Stimulated activated naive B cell treated with anti-CD40 and anti-IgM and Interleukin-4, amounts not matched to agents 10 μg/mL and 1 μg/mL and 100 μg/mL, for 72 hours (primary cell): ENCODE measurements around the gene IFT57.

Source experiments
- ATAC-seq, 2 donors: fragments of 150-1000 bp; cut with Tn5 transposase; replicated peaks; 2 replicates each; pipeline ENCODE4 v1.10.0; 2021; ENCODE audit warnings: moderate library complexity in 1 of 2
- DNase-seq: peaks from one replicate; pipeline ENCODE4 v3.0.0; 2021
- H3K27ac Mint-ChIP-seq: one replicate; pipeline ENCODE4 v1.8.0; 2022; ENCODE audit warnings: mild to moderate bottlenecking, mixed read lengths
- H3K27me3 Mint-ChIP-seq, 2 donors: one replicate each; pipeline ENCODE4 v1.8.0; 2022; ENCODE audit warnings: mixed read lengths in 2 of 2
- H3K36me3 Mint-ChIP-seq, 2 donors: one replicate each; pipeline ENCODE4 v1.8.0; 2022; ENCODE audit warnings: mixed read lengths in 2 of 2, mild to moderate bottlenecking in 1 of 2
- H3K4me1 Mint-ChIP-seq, 2 donors: one replicate each; pipeline ENCODE4 v1.8.0; 2022; ENCODE audit warnings: mixed read lengths in 2 of 2, mild to moderate bottlenecking in 1 of 2
- H3K4me3 Mint-ChIP-seq, 2 donors: one replicate each; pipeline ENCODE4 v1.8.0; 2022; ENCODE audit warnings: mild to moderate bottlenecking in 2 of 2, mixed read lengths in 2 of 2, moderate library complexity in 1 of 2
- H3K9me3 Mint-ChIP-seq, 2 donors: one replicate each; pipeline ENCODE4 v1.8.0; 2022; ENCODE audit warnings: mixed read lengths in 2 of 2, mild to moderate bottlenecking in 1 of 2

Gene IFT57

GRCh38 chr3:108136561-108137459 lies 85.4 kb downstream of the IFT57 start:
- DNase-seq (no peak), ATAC-seq (peak; percentile 59)
- H3K27ac Mint-ChIP-seq: peak overlapping the region; percentile 88
- no peaks in the 10 kb centered on the region for H3K27me3 Mint-ChIP-seq
- peaks cover 52 to 67% of the 10 kb centered on the region in 2 donors for H3K36me3 Mint-ChIP-seq
- H3K9me3 Mint-ChIP-seq: peaks cover 6 to 8% of the 10 kb centered on the region in 2 donors
- peaks cover 52 to 88% of the 10 kb centered on the region in 2 donors for H3K4me1 Mint-ChIP-seq
- H3K4me3 Mint-ChIP-seq: peak overlapping the region; percentile 14 to 50

- no peak for DNase-seq
- Mint-ChIP-seq H3K4me1 (peaks cover 57 to 91% of the 10 kb centered on the region in 2 donors), H3K9me3 (peaks cover 3 to 4% of the 10 kb centered on the region in 2 donors), H3K36me3 (peaks cover 46 to 67% of the 10 kb centered on the region in 2 donors), H3K4me3 (peak overlapping the region; percentile 8 to 63), H3K27ac (peak overlapping the region; percentile 78), H3K27me3 (no peaks in the 10 kb centered on the region)
- peak; percentile 52 to 61 for ATAC-seq
Measured at GRCh38 chr3:108134555-108134880, 87.7 kb downstream of the IFT57 start.

- DNase-seq (no peak), ATAC-seq (peak; percentile 24 to 32)
- peak overlapping the region; percentile 49 to 63 for H3K4me3 Mint-ChIP-seq
- no peaks in the 10 kb centered on the region for H3K27me3 Mint-ChIP-seq
- peaks cover 40 to 67% of the 10 kb centered on the region in 2 donors for H3K36me3 Mint-ChIP-seq
- H3K27ac Mint-ChIP-seq: peak overlapping the region; percentile 78
- peaks cover 61 to 93% of the 10 kb centered on the region in 2 donors for H3K4me1 Mint-ChIP-seq
- peaks cover 3 to 4% of the 10 kb centered on the region in 2 donors for H3K9me3 Mint-ChIP-seq
Measured at GRCh38 chr3:108133858-108134554, 88.2 kb downstream of the IFT57 start.

- ATAC-seq (no peak), DNase-seq (no peak)
- Mint-ChIP-seq H3K9me3 (peaks cover 7 to 11% of the 10 kb centered on the region in 2 donors), H3K4me1 (peaks cover 70 to 98% of the 10 kb centered on the region in 2 donors), H3K4me3 (peak overlapping the region; percentile 66 to 71), H3K27me3 (no peaks in the 10 kb centered on the region), H3K27ac (peak overlapping the region; percentile 93), H3K36me3 (peaks cover 46 to 69% of the 10 kb centered on the region in 2 donors)
Measured at GRCh38 chr3:108133048-108133369, 89.2 kb downstream of the IFT57 start.

GRCh38 chr3:108131475-108132134 lies 90.6 kb downstream of the IFT57 start:
- H3K36me3 Mint-ChIP-seq: peaks cover 37 to 61% of the 10 kb centered on the region in 2 donors
- no peaks in the 10 kb centered on the region for H3K27me3 Mint-ChIP-seq
- ATAC-seq: peak; percentile 54 to 60
- peak overlapping the region; percentile 70 to 71 for H3K4me3 Mint-ChIP-seq
- peaks cover 7 to 15% of the 10 kb centered on the region in 2 donors for H3K9me3 Mint-ChIP-seq
- H3K4me1 Mint-ChIP-seq: peaks cover 65 to 91% of the 10 kb centered on the region in 2 donors
- peak overlapping the region; percentile 93 for H3K27ac Mint-ChIP-seq
- no peak for DNase-seq

GRCh38 chr3:108130701-108131474 lies 91.3 kb downstream of the IFT57 start:
- H3K9me3 Mint-ChIP-seq: peaks cover 4 to 11% of the 10 kb centered on the region in 2 donors
- H3K36me3 Mint-ChIP-seq: peaks cover 32 to 60% of the 10 kb centered on the region in 2 donors
- ATAC-seq: peak in 1 of 2 donors; percentile 24
- no peak for DNase-seq
- H3K27me3 Mint-ChIP-seq: no peaks in the 10 kb centered on the region
- H3K4me1 Mint-ChIP-seq: peaks cover 63 to 91% of the 10 kb centered on the region in 2 donors
- H3K27ac Mint-ChIP-seq: peak overlapping the region; percentile 93
- peak overlapping the region; percentile 70 to 71 for H3K4me3 Mint-ChIP-seq

GRCh38 chr3:108130236-108130635 lies 92.0 kb downstream of the IFT57 start:
- ATAC-seq (no peak), DNase-seq (no peak)
- peak overlapping the region; percentile 93 for H3K27ac Mint-ChIP-seq
- H3K36me3 Mint-ChIP-seq: peaks cover 32 to 60% of the 10 kb centered on the region in 2 donors
- H3K4me3 Mint-ChIP-seq: peak overlapping the region in 1 of 2 donors; percentile 60
- peaks cover 4 to 11% of the 10 kb centered on the region in 2 donors for H3K9me3 Mint-ChIP-seq
- no peaks in the 10 kb centered on the region for H3K27me3 Mint-ChIP-seq
- peaks cover 60 to 90% of the 10 kb centered on the region in 2 donors for H3K4me1 Mint-ChIP-seq

- H3K4me1 Mint-ChIP-seq: peaks cover 59 to 87% of the 10 kb centered on the region in 2 donors
- H3K36me3 Mint-ChIP-seq: peaks cover 28 to 51% of the 10 kb centered on the region in 2 donors
- H3K27me3 Mint-ChIP-seq: no peaks in the 10 kb centered on the region
- H3K9me3 Mint-ChIP-seq: peaks cover 4 to 11% of the 10 kb centered on the region in 2 donors
- H3K27ac Mint-ChIP-seq: peak overlapping the region; percentile 92
- ATAC-seq (no peak), DNase-seq (no peak)
- peak overlapping the region; percentile 82 to 85 for H3K4me3 Mint-ChIP-seq
Measured at GRCh38 chr3:108127301-108127988, 94.8 kb downstream of the IFT57 start.

GRCh38 chr3:108126348-108126747 lies 95.9 kb downstream of the IFT57 start:
- Mint-ChIP-seq H3K4me3 (peak overlapping the region; percentile 90 to 94), H3K9me3 (peaks cover 4 to 11% of the 10 kb centered on the region in 2 donors), H3K27ac (peak overlapping the region; percentile 100), H3K4me1 (peaks cover 59 to 86% of the 10 kb centered on the region in 2 donors), H3K27me3 (no peaks in the 10 kb centered on the region), H3K36me3 (peaks cover 22 to 48% of the 10 kb centered on the region in 2 donors)
- ATAC-seq (no peak), DNase-seq (no peak)

- peaks cover 58 to 84% of the 10 kb centered on the region in 2 donors for H3K4me1 Mint-ChIP-seq
- peak overlapping the region; percentile 90 to 94 for H3K4me3 Mint-ChIP-seq
- peaks cover 21 to 41% of the 10 kb centered on the region in 2 donors for H3K36me3 Mint-ChIP-seq
- H3K27me3 Mint-ChIP-seq: no peaks in the 10 kb centered on the region
- ATAC-seq (peak; percentile 75 to 78), DNase-seq (peak; percentile 86)
- H3K9me3 Mint-ChIP-seq: peaks cover 4 to 11% of the 10 kb centered on the region in 2 donors
- peak overlapping the region; percentile 100 for H3K27ac Mint-ChIP-seq
Measured at GRCh38 chr3:108125550-108126071, 96.6 kb downstream of the IFT57 start.

GRCh38 chr3:108125153-108125543 lies 97.1 kb downstream of the IFT57 start:
- peaks cover 4 to 11% of the 10 kb centered on the region in 2 donors for H3K9me3 Mint-ChIP-seq
- ATAC-seq: peak; percentile 1 to 6
- no peaks in the 10 kb centered on the region for H3K27me3 Mint-ChIP-seq
- H3K27ac Mint-ChIP-seq: peak overlapping the region; percentile 100
- peak overlapping the region; percentile 90 to 94 for H3K4me3 Mint-ChIP-seq
- no peak for DNase-seq
- H3K4me1 Mint-ChIP-seq: peaks cover 58 to 82% of the 10 kb centered on the region in 2 donors
- peaks cover 21 to 41% of the 10 kb centered on the region in 2 donors for H3K36me3 Mint-ChIP-seq

- peak overlapping the region; percentile 90 to 94 for H3K4me3 Mint-ChIP-seq
- ATAC-seq (peak; percentile 78 to 79), DNase-seq (peak; percentile 80)
- peaks cover 4 to 11% of the 10 kb centered on the region in 2 donors for H3K9me3 Mint-ChIP-seq
- H3K36me3 Mint-ChIP-seq: peaks cover 21 to 39% of the 10 kb centered on the region in 2 donors
- H3K4me1 Mint-ChIP-seq: peaks cover 58 to 78% of the 10 kb centered on the region in 2 donors
- H3K27me3 Mint-ChIP-seq: no peaks in the 10 kb centered on the region
- peak overlapping the region; percentile 100 for H3K27ac Mint-ChIP-seq
Measured at GRCh38 chr3:108124337-108125152, 97.7 kb downstream of the IFT57 start.
